HG03196 (cell line): ENCODE data around the gene HSD17B12.
"Not testable (repeated sequence)": the region's sequence is repeated elsewhere in the genome, so short reads cannot be mapped to it uniquely, and the experiment has no call there.

Experiments used
- ATAC-seq: cut with Tn5 transposase; IDR thresholded peaks from one replicate; pipeline ENCODE4 v1.9.1; 2021; ENCODE audit not compliant: unreplicated experiment

HSD17B12 gene

GRCh38 chr11:43738600-43739409, 58.3 kb downstream of the HSD17B12 start:
- ATAC-seq, result no peak

GRCh38 chr11:43746670-43747069, 66.1 kb downstream of the HSD17B12 start:
- no peak for ATAC-seq

- no peak for ATAC-seq
Observed at GRCh38 chr11:43747130-43747802, 66.7 kb downstream of the HSD17B12 start.

- no peak for ATAC-seq
Observed at GRCh38 chr11:43748095-43748494, 67.6 kb downstream of the HSD17B12 start.

GRCh38 chr11:43751726-43752125, 71.2 kb downstream of the HSD17B12 start:
- no peak for ATAC-seq

- ATAC-seq, result no peak
Observed at GRCh38 chr11:43756575-43756974, 76.0 kb downstream of the HSD17B12 start.

GRCh38 chr11:43758927-43759326, 78.4 kb downstream of the HSD17B12 start:
- no peak for ATAC-seq

- no peak for ATAC-seq
Observed at GRCh38 chr11:43760902-43761301, 80.4 kb downstream of the HSD17B12 start.

GRCh38 chr11:43765194-43765593, 84.7 kb downstream of the HSD17B12 start:
- no peak for ATAC-seq

GRCh38 chr11:43768654-43769053, 88.1 kb downstream of the HSD17B12 start:
- not testable (repeated sequence) for ATAC-seq

- ATAC-seq, result no peak
Observed at GRCh38 chr11:43770173-43770572, 89.6 kb downstream of the HSD17B12 start.

GRCh38 chr11:43772733-43773132, 92.2 kb downstream of the HSD17B12 start:
- ATAC-seq, result no peak

GRCh38 chr11:43774786-43775185, 94.2 kb downstream of the HSD17B12 start:
- no peak for ATAC-seq

GRCh38 chr11:43779306-43779705, 98.8 kb downstream of the HSD17B12 start:
- ATAC-seq, result no peak

GRCh38 chr11:43784301-43784700, 103.8 kb downstream of the HSD17B12 start:
- no peak for ATAC-seq

GRCh38 chr11:43784866-43785265, 104.3 kb downstream of the HSD17B12 start:
- no peak for ATAC-seq

GRCh38 chr11:43785318-43785717, 104.8 kb downstream of the HSD17B12 start:
- no peak for ATAC-seq

GRCh38 chr11:43786016-43786415, 105.5 kb downstream of the HSD17B12 start:
- no peak for ATAC-seq

GRCh38 chr11:43787824-43788223, 107.3 kb downstream of the HSD17B12 start:
- no peak for ATAC-seq

GRCh38 chr11:43788421-43788820, 107.9 kb downstream of the HSD17B12 start:
- no peak for ATAC-seq

GRCh38 chr11:43789700-43790443, 109.3 kb downstream of the HSD17B12 start:
- ATAC-seq, result no peak

GRCh38 chr11:43790444-43790794, 109.9 kb downstream of the HSD17B12 start:
- ATAC-seq, result no peak
